HL-60 (cell line): Measurements from ENCODE around the gene MKKS.

Experiments used
- DNase-seq, 2 experiments: peaks; one replicate each; pipeline ENCODE4 v3.0.0-alpha.2; 2010 to 2020; ENCODE audit warnings: low read depth in 1 of 2, low spot score in 1 of 2
- H3K27ac ChIP-seq: fragments of 250-450 bp; sonication (Bioruptor Pico); replicated peaks from 2 replicates; pipeline ENCODE4 v1.5.1; 2020; ENCODE audit warnings: mild to moderate bottlenecking, moderate library complexity
- H3K27me3 ChIP-seq: fragments of 250-450 bp; sonication (Bioruptor Pico); 2 replicates; pipeline ENCODE4 v1.5.1; 2021; ENCODE audit warnings: mild to moderate bottlenecking, moderate library complexity; ENCODE audit not compliant: insufficient read depth, poor library complexity, severe bottlenecking
- H3K4me3 ChIP-seq: replicated peaks from 2 replicates; pipeline ENCODE4 v1.5.1; 2011; ENCODE audit warnings: mild to moderate bottlenecking, control low read depth, low read length; ENCODE audit not compliant: insufficient read depth
- GABPA ChIP-seq: IDR thresholded peaks from 2 replicates; pipeline ENCODE4 v1.6.1; 2012; ENCODE audit warnings: low read depth
- POLR2AphosphoS5 ChIP-seq: IDR thresholded peaks from 2 replicates; pipeline ENCODE4 v1.6.1; 2012; ENCODE audit warnings: low read depth
- SPI1 ChIP-seq: IDR thresholded peaks from 2 replicates; pipeline ENCODE4 v1.6.1; 2012; ENCODE audit warnings: low read depth, mild to moderate bottlenecking, borderline replicate concordance
- TF ChIP-seq, protein P1 (sequence below): IDR thresholded peaks from 2 replicates; pipeline ENCODE4 v1.6.1; 2012; ENCODE audit warnings: low read depth; ENCODE audit not compliant: insufficient replicate concordance
- TF ChIP-seq, protein P2 (sequence below): IDR thresholded peaks from one replicate; pipeline ENCODE4 v1.5.1; 2011; ENCODE audit warnings: low read length, control low read depth, inconsistent platforms; ENCODE audit not compliant: insufficient read depth

Gene MKKS

DNA sequence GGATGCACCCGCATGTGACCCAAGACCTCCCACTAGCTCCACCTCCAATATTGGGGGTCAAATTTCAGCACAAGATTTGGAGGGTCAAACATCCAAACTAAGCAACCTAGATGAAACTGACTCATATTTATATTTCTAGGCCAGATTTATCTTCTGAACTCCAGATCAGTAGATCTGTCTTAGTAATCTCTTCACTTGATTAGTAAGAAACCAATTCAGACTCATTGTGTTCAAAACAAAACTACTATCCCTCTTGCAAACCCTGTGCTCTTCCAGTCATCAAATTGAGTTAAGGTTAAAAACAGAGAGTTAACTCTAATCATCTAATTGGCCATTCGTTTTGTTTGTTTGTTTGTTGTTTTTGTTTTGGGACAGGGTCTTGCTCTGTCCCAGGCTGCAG is 43.3 kb downstream of the MKKS start:
- Histone ChIP-seq H3K4me3 (no peak overlapping the region), H3K27me3 (no peaks in the 10 kb centered on the region), H3K27ac (no peak overlapping the region)
- no peak for DNase-seq
- TF ChIP-seq SPI1 (no peak), POLR2AphosphoS5 (no peak)
- TF ChIP-seq, protein P1, sequence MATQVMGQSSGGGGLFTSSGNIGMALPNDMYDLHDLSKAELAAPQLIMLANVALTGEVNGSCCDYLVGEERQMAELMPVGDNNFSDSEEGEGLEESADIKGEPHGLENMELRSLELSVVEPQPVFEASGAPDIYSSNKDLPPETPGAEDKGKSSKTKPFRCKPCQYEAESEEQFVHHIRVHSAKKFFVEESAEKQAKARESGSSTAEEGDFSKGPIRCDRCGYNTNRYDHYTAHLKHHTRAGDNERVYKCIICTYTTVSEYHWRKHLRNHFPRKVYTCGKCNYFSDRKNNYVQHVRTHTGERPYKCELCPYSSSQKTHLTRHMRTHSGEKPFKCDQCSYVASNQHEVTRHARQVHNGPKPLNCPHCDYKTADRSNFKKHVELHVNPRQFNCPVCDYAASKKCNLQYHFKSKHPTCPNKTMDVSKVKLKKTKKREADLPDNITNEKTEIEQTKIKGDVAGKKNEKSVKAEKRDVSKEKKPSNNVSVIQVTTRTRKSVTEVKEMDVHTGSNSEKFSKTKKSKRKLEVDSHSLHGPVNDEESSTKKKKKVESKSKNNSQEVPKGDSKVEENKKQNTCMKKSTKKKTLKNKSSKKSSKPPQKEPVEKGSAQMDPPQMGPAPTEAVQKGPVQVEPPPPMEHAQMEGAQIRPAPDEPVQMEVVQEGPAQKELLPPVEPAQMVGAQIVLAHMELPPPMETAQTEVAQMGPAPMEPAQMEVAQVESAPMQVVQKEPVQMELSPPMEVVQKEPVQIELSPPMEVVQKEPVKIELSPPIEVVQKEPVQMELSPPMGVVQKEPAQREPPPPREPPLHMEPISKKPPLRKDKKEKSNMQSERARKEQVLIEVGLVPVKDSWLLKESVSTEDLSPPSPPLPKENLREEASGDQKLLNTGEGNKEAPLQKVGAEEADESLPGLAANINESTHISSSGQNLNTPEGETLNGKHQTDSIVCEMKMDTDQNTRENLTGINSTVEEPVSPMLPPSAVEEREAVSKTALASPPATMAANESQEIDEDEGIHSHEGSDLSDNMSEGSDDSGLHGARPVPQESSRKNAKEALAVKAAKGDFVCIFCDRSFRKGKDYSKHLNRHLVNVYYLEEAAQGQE, result no peak

DNA sequence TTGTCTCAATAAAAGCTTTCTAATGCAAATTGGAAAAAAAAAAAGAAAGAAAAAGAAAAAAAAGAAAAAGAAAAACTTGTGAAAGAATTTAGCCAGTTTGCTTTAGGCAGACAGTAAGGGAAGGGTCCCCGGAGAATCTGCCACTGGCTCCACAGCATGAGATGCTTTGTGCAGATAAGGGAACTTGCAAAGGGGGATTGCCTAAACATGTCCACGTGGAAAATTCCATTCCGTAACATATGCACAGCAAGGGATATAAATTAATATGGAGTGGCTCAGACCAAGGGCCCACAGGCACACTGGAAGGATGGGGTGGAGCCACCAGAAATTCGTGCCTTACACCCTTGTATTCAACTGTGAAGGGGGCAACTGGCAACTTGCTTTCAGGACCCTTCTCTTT is 45.4 kb downstream of the MKKS start:
- TF ChIP-seq GABPA (no peak), SPI1 (no peak), POLR2AphosphoS5 (no peak)
- TF ChIP-seq, protein P2, sequence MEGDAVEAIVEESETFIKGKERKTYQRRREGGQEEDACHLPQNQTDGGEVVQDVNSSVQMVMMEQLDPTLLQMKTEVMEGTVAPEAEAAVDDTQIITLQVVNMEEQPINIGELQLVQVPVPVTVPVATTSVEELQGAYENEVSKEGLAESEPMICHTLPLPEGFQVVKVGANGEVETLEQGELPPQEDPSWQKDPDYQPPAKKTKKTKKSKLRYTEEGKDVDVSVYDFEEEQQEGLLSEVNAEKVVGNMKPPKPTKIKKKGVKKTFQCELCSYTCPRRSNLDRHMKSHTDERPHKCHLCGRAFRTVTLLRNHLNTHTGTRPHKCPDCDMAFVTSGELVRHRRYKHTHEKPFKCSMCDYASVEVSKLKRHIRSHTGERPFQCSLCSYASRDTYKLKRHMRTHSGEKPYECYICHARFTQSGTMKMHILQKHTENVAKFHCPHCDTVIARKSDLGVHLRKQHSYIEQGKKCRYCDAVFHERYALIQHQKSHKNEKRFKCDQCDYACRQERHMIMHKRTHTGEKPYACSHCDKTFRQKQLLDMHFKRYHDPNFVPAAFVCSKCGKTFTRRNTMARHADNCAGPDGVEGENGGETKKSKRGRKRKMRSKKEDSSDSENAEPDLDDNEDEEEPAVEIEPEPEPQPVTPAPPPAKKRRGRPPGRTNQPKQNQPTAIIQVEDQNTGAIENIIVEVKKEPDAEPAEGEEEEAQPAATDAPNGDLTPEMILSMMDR, result no peak
- TF ChIP-seq, protein P1, result no peak
- no peak overlapping the region for H3K4me3 ChIP-seq
- no peak for DNase-seq
- no peak overlapping the region for H3K27ac ChIP-seq
- H3K27me3 ChIP-seq, result no peaks in the 10 kb centered on the region

DNA sequence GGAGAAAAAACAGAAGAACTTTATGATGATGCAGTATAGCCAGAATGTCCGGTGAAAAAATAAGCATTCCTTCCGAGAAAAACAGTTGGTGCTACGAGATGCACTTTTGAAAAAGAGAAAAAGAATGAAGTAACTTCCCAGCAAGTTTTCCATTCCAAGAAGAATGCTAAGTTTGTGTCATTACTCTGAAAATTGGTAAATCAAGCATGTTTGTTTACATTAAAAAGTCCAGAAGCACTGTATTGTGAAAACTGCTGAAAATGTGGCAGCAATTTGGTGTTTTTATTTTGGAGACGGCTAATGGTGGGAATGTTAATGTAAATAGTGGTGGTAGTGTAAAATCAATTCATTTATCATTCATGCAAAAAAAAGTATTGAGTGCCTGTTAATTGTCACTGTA is 46.3 kb downstream of the MKKS start:
- H3K27ac ChIP-seq, result no peak overlapping the region
- TF ChIP-seq POLR2AphosphoS5, result no peak
- TF ChIP-seq, protein P1, result no peak
- no peaks in the 10 kb centered on the region for H3K27me3 ChIP-seq
- DNase-seq, result no peak
- H3K4me3 ChIP-seq, result no peak overlapping the region

DNA sequence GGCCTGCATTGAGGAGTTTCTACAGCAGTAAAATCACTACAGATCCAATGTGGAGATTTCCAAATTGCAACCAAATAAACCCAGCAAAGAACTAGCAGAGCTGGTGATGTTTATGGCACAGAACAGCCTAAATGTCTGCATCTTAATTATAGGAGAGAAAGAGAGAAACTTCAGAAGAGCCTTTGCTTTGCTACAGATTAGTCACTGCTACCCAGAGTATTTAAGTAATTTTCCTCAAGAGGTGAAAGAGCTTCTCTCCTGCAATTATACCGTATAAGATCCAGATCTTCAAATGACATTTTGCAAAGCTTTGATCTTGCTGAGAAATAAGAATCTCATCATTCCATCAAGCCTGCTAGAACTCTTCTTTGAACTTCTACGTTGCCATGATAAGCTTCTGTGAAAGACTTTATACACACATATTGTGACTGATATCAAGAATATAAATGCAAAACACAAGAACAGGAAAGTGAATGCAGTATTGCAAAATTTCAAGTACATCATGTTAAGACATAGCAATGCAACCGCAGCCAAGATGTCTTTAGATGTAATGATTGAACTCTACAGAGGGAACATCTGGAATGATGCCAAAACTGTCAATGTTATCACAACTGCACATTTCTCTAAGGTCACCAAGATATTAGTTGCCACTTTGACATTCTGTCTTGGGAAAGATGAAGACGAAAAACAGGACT is 48.0 kb downstream of the MKKS start:
- H3K27me3 ChIP-seq, result no peaks in the 10 kb centered on the region
- no peak for DNase-seq
- no peak for TF ChIP-seq SPI1
- TF ChIP-seq, protein P1, result no peak
- TF ChIP-seq, protein P2, result no peak
- no peak for TF ChIP-seq GABPA
- no peak for TF ChIP-seq POLR2AphosphoS5
- no peak overlapping the region for H3K4me3 ChIP-seq
- H3K27ac ChIP-seq, result no peak overlapping the region
